Lung (tissue), 12 donors: ENCODE data around the gene CDKN1B. TPM values are rescaled to one million over a fixed set of nuclear protein-coding genes. Genes with fewer than 3 reads are reported as not detected.

Experiments used
- ATAC-seq: fragments of 200-7000 bp; cut with Tn5 transposase; one replicate; pipeline ENCODE4 v1.9.1; 2020; ENCODE audit warnings: moderate number of reproducible peaks; ENCODE audit not compliant: insufficient read depth, low FRiP score
- DNase-seq, 3 donors: peaks; one replicate each; pipeline ENCODE4 v3.0.0-alpha.2; 2013 to 2017
- H3K27ac ChIP-seq, 2 donors: one replicate each; pipeline ENCODE4 v1.5.1; 2013; ENCODE audit warnings: mild to moderate bottlenecking in 2 of 2, moderate library complexity in 2 of 2, control low read depth in 1 of 2, inconsistent platforms in 1 of 2, low read depth in 1 of 2, low read length in 1 of 2
- H3K27me3 ChIP-seq, 3 donors: one replicate each; pipeline ENCODE4 v1.5.1; 2013; ENCODE audit warnings: low read length in 2 of 3; ENCODE audit not compliant: control insufficient read depth in 3 of 3, insufficient read depth in 3 of 3
- H3K36me3 ChIP-seq, 4 donors: one replicate each; pipeline ENCODE4 v1.5.1; 2013; ENCODE audit warnings: low read length in 4 of 4, mild to moderate bottlenecking in 1 of 4, moderate library complexity in 1 of 4; ENCODE audit not compliant: control insufficient read depth in 4 of 4, insufficient read depth in 4 of 4
- H3K4me1 ChIP-seq, 5 donors: one replicate each; pipeline ENCODE4 v1.5.1; 2013; ENCODE audit warnings: low read length in 5 of 5, mild to moderate bottlenecking in 2 of 5, moderate library complexity in 1 of 5; ENCODE audit not compliant: control insufficient read depth in 5 of 5, insufficient read depth in 5 of 5
- H3K4me3 ChIP-seq: one replicate; pipeline ENCODE4 v1.5.1; 2013; ENCODE audit warnings: mild to moderate bottlenecking, control low read depth, moderate library complexity
- H3K9ac ChIP-seq, 2 donors: one replicate each; pipeline ENCODE4 v1.5.1; 2013; ENCODE audit warnings: low read length in 2 of 2, control low read depth in 1 of 2; ENCODE audit not compliant: insufficient read depth in 1 of 2
- H3K9me3 ChIP-seq, 4 donors: one replicate each; pipeline ENCODE4 v1.5.1; 2013; ENCODE audit warnings: low read length in 3 of 4, mild to moderate bottlenecking in 1 of 4, moderate library complexity in 1 of 4; ENCODE audit not compliant: control insufficient read depth in 4 of 4, insufficient read depth in 3 of 4
- CTCF ChIP-seq: IDR thresholded peaks from 2 replicates; pipeline ENCODE4 v1.5.1; 2012; ENCODE audit warnings: mild to moderate bottlenecking; ENCODE audit errors: control extremely low read depth, extremely low read depth
- WGBS, 2 donors: extraction: QIAGEN DNeasy Blood & Tissue Kit; methylation state at CpG; one replicate each; pipeline ENCODE4 v1.1.7; 2013; 5-methylcytosine and 5-hydroxymethylcytosine counted together
- polyA plus RNA-seq, 2 donors: library from polyadenylated mRNA; stranded (reverse); fragments of 200-250 nt; gene quantifications; one replicate each; pipeline ENCODE4 v1.2.1, GENCODE V29; 2013
- total RNA-seq, 2 donors: library from RNA; depleted of rRNA in 1 of 2; stranded (reverse); fragments of >200 nt in 1 of 2; gene quantifications; one replicate each; pipeline ENCODE4 v1.2.1, GENCODE V29; 2014 to 2021
- donor health status: control.
- donor health status: control.
- donor health status: Bipolar disorder and iron deficiency.
- donor health status: healthy.
- donor health status: DM: yes; HTN: yes; CAD: no.

The CDKN1B gene
- total and polyA plus RNA-seq, 4 donors = 27.3 to 89.4 (median 39.9) TPM

GRCh38 chr12:12741660-12742059 lies 24.5 kb downstream of the CDKN1B start:
- no peak for TF ChIP-seq CTCF
- whole genome bisulfite sequencing, 2 donors = 17 to 25% methylated on average over 3 of the region's 3 CpGs
- DNase-seq (peak in 2 of 3 donors; percentile 27 to 58), ATAC-seq (no peak)
- Histone ChIP-seq H3K4me1 (peaks cover 0 to 12% (median 4%) of the 10 kb centered on the region in 5 donors), H3K27me3 (no peaks in the 10 kb centered on the region), H3K9ac (peak overlapping the region in 1 of 2 donors; percentile 46), H3K9me3 (no peaks in the 10 kb centered on the region), H3K36me3 (no peaks in the 10 kb centered on the region), H3K4me3 (no peak overlapping the region), H3K27ac (peak overlapping the region in 1 of 2 donors; percentile 33)

DNA sequence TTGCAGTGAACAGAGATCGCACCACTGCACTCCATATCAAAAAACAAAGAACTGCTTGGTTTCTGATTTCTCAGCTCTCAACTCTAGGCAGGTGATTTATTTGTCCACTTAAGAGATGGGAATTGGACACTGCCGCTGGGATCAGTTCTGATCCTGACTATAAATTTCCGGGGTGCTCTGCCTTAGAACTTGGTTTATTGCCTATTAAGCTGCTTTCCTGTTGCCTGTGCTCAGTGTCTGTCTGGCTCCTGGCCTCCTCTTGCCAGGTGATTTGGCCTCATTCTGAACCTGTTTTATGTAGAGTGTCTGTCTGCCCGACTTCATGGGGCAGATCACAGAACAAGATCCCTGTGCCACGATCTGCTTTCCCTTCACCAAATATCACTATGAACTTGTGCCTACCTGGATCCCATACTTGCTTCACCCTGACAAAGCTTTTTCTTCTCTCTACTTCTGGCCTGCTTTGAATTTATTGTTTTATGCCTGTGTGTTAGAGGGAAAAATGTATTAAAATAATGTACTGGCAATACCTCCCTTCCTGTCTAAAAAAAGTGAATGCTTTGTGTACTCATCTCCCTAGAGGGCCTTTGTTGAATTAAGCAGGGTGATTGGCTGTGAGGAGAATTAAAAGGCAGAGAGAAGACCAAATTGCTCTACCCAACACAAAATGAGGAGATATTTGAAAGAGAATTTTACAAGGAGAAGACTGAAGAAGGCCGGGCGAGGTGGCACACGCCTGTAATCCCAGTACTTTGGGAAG lies 27.6 kb downstream of the CDKN1B start:
- ATAC-seq (no peak), DNase-seq (no peak)
- WGBS, 2 donors = 95% methylated on average over 8 of the region's 8 CpGs
- no peak overlapping the region for H3K4me3 ChIP-seq
- peaks cover 2 to 32% (median 4%) of the 10 kb centered on the region in 5 donors for H3K4me1 ChIP-seq
- TF ChIP-seq CTCF = no peak
- no peaks in the 10 kb centered on the region for H3K9me3 ChIP-seq
- H3K36me3 ChIP-seq = no peaks in the 10 kb centered on the region
- H3K27me3 ChIP-seq = no peaks in the 10 kb centered on the region
- H3K27ac ChIP-seq = no peak overlapping the region
- H3K9ac ChIP-seq = no peak overlapping the region

GRCh38 chr12:12745576-12746211 lies 28.5 kb downstream of the CDKN1B start:
- no peak for TF ChIP-seq CTCF
- Histone ChIP-seq H3K27me3 (no peaks in the 10 kb centered on the region), H3K36me3 (no peaks in the 10 kb centered on the region), H3K9ac (no peak overlapping the region), H3K27ac (no peak overlapping the region), H3K4me3 (no peak overlapping the region), H3K4me1 (peaks cover 2 to 32% (median 4%) of the 10 kb centered on the region in 5 donors), H3K9me3 (no peaks in the 10 kb centered on the region)
- DNase-seq (no peak), ATAC-seq (no peak)
- WGBS, 2 donors = 84 to 86% methylated on average over 7 of the region's 7 CpGs
